GM18951 (cell line): ENCODE measurements around the gene CST8.

Experiments
- POLR2A ChIP-seq: IDR thresholded peaks from 4 replicates; pipeline ENCODE4 v1.6.1; 2011; ENCODE audit warnings: mild to moderate bottlenecking; ENCODE audit not compliant: insufficient read length, insufficient read depth; ENCODE audit errors: extremely low read depth
- in situ Hi-C: fragments of 300-500 bp; cut with MboI; formaldehyde crosslinking; loops from one replicate; pipeline ENCODE4 v1.12.0; 2022; ENCODE audit warnings: low sequenced_read_pairs, mixed read lengths, inconsistent platforms; ENCODE audit not compliant: unreplicated experiment

The CST8 gene

DNA sequence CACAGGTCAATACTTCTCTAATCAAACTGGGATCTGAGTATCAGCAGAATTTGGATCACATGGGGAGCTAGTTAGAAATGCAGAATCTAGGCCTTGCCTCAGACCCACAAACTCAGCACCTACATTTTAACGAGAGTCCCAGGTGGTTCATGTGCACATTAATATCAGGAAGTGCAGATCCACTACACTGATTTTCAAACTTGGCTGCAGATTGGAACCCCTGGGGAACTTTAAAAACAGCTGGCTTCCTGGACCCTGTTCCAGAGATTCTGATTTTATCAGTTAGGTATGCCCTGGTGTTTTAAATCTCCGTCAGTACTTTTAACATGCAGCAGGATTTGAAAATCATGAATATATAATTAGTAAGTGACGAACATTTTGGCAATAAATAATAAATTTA, 1.9 kb upstream of the CST8 start:
- in situ Hi-C loops = no loop called here
- no peak for TF ChIP-seq POLR2A

DNA sequence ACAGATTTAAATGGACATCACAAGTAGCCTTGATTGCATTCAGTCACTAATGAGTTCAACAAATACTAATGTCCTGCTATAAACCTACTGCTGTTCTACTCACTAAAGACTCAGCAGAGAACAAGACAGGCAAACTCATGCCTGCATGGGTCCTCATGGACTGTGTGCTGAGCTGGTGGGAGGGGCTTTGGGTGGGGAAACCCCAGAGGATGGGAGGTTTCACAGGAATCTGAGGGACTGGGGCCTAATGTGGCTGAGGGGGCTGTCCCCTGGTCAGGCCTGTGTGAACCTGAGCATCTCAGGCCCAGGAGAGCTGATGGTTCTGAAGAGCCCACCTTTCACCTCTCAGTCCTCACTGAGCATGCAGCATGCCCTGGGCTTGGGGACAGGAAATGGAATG, 1.4 kb downstream of the CST8 start:
- in situ Hi-C loops = no loop called here
- no peak for TF ChIP-seq POLR2A

DNA sequence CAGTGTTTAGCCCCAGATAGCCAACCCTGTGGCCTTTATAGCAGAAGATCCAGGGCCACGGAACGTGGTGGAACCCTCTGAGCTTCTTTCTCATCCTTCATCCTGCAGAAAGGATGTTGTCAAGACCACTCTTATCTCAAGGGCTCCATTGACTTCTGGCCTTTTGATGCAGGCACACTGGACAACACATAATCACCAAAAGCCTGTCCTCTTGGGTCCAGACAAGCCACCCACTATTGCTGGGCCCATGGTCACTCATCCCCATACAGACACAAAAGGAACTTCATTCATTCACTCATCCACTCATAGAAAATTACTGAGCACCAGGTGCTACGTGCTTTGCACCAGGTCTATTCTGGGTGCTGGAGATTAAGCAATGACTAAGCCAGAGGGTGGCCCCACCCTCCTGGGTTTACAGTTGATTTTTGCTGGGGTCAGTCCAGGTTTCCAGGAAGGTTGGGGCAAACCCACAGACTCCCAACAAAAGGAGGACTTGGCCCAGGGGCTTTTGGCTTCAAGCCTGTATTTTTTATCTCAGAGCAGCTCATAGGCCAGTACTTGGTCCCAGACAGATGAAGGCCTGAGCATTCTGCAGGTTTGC, 2.4 kb downstream of the CST8 start:
- in situ Hi-C loops = no loop called here

DNA sequence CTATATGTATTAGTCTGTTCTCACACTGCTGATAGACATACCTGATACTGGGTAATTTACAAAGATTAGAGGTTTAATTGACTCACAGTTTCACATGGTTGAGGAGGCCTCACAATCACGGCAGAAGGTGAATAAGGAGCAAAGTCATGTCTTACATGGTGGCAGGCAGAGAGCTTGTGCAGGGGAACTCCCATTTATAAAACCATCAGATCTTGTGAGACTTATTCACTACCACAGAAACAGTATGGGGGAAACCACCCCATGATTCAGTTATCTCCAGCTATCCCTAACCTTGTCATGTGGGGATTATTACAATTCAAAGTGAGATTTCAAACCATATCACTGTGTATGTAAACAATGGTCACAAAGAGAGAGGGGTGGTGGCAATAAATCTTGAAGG, 6.6 kb downstream of the CST8 start:
- in situ Hi-C loops = no loop called here
- no peak for TF ChIP-seq POLR2A

More for the DNA sequence above, 2.4 kb downstream of the CST8 start:
- no peak for TF ChIP-seq POLR2A

DNA sequence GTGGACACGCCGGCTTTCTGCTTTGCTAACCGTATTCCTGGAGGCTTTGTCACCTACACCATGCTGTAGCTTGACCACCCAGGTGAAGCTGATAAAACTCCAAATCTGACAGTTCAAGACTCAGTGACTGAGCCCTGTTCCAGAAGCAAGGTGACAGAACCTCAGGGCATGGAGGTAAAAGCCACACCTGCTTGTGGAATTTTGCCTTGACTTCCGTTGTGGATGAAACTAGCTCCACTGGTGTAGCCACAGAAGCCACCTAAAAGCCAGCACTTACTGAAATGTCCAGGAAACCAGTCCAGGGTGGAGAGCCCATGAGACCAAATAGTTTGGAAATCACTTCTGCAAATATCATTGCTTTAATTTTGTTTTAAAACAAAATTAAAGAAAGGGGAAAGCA, 11.0 kb downstream of the CST8 start:
- in situ Hi-C loops = no loop called here
- no peak for TF ChIP-seq POLR2A

DNA sequence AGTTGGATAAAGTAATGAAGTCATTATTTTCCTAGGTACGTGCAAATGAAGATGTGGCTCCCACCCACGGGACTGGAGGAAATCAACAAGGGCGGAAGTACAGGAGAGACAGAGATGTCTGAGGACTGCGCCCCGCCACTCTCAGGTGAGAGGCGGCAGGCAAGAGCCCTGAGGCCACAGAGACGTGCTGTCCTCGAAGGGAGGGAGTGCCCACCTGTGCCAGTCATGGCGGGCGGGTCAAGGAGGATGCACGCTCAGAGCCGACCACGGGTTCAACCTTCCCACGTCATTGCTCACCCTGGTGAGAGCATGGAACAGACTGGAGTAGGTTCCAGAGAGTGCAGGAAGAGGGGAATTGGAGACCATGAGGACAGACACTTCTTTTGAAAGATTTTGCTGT, 12.7 kb downstream of the CST8 start:
- in situ Hi-C loops = no loop called here
- no peak for TF ChIP-seq POLR2A

DNA sequence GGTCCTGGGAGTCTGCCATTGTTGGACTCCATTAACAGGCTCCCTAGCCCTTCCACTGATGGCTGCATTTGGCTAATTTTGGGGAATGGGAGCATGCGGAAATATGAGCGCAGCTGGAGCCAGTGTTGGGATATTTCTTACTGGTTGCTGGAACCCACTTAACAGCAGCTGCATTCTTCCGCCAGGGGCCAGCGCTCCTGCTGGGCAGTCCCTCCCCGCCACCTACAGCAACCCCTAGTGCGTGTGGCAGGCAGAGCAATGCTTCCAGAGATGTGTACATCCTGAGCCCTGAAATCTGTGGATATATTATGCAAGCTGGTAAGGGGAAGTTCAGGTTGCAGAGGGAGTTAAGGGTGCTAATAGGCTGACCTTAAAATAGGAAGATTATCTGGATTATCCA, 16.4 kb downstream of the CST8 start:
- no peak for TF ChIP-seq POLR2A
- in situ Hi-C loops = no loop called here

DNA sequence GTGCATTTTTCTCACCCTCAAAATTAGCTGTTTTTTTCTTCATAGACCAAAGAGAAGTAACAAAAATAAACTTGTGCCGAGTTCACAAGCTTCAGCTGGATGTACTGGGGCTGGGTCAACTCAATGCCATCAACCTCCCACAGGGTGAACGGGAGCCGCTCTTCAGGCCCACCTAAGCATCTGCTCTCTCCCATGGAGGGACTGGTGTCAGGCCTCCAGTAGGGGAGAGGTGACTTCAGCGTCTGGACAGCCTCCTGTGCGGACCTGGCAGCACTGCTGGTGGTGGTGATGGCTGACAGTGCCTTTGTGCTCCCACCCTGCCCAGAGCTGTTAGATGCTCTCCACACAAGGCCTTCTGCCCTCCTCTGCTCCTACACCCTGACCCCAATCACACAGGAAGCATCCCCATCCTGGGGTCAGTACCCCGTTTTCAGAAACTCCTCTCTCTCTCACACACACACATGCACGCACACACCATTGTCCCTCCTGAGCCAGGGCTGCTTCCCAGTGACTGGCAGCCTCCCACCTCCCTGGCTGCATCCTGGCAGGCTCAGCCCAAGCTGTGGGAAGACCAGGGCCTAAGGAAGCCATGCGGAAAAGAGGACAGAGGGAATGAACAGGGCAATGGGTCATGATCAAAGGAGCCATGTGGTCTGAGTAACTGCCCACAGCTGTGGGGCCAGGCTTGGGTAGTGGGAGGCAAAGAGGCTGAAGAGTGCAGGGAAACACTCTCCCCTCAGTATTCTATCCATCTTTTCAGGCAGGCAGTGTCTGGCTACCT, 17.7 kb downstream of the CST8 start:
- TF ChIP-seq POLR2A = no peak
- in situ Hi-C loops = no loop called here

DNA sequence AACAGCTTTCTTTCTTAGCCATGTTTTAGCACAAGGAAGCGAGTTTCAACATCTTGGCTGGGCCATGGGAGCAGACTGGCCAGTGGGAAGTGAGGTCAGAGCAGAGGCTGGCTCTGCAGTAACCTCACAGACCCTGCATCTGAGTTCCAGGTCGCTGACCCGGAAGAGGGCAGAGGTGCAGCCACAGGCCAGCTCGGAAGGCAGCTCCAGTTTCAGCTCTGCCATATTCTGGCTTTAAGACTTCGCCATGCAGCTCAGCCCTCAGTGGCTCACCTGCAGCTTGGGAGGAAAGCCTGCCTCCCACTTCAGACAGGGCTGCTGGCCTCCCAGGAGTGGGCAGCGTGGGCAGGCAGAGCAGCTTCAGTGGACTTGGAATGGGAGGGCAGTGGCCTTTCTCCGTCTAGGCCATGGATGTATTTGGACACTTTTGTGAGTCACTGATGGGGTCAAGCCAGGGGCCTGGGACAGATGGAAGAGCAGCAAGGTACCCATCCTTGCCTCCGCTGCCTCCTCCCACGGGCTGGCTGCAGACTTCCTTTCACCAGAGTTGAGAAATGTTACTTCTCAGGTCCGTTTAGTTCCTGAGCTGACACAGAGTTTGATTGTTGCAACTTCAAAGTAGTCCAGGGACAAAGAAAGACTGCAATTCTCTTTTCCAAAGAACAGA, 18.5 kb downstream of the CST8 start:
- in situ Hi-C loops = no loop called here
- no peak for TF ChIP-seq POLR2A

DNA sequence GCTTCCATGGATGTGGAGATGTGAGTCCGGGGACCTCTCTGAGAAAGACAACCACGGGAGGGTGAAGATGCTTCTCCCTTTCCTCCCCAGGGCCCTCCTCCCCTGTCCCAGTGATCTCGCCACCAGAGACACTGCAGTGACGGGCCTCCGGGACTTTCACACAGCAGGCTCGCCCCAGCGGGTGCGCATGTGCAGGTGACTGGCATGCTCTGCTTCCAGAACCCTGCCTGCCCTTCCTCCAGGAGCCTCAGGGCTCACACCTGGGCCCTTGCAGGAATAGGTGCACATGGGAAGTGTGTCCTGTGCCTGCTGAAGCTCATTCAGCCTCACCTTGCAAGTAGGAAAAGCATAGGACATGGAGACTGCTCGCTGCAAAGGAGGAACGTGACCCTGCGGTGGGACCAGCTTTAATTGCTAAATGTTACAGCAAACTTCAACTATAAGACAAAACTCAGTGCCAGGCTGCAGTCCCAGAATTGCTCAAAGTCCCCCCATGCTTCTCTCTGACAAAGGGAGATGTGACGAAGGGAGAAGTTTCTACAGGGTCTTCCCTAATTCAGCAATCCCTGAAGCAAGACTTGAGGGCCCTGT, 19.2 kb downstream of the CST8 start:
- no peak for TF ChIP-seq POLR2A
- in situ Hi-C loops = no loop called here

DNA sequence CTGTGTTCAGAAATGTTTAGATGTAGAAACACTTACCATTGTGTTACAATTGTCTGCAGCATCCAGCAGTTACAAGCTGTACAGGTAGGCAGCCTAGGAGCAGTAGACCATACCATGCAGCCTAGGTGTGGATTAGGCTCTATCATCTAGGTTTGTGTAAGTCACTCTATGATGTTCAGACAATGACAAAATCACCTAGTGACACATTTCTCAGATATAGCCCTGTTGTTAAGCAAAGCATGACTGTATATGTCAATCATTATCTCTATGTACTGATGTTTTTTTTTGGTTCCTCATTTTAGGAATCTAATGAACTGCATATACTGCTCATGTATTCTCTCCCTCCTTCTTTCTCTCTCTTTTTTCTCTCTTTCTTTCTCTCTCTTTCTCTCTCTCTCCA, 22.2 kb downstream of the CST8 start:
- in situ Hi-C loops = no loop called here
- TF ChIP-seq POLR2A = no peak

DNA sequence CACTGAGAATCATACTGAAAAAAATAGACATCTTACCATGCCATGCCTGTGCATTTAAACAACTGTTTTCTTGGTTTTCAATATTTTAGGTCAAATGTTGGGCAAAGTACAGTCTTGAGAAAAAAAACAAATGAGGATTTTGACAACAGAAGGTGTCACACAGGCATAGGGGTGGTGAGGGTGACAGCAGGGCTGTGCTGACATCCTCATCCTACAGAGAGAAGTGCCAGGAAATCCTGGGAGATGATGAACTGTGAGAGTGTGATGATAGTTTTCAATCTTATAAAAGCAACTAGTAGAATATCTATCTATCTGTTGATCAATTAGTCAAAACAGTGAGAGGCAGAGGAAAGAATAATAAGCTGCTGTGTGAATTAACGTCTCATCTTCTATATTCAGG, 23.9 kb downstream of the CST8 start:
- TF ChIP-seq POLR2A = no peak
- in situ Hi-C loops = no loop called here

DNA sequence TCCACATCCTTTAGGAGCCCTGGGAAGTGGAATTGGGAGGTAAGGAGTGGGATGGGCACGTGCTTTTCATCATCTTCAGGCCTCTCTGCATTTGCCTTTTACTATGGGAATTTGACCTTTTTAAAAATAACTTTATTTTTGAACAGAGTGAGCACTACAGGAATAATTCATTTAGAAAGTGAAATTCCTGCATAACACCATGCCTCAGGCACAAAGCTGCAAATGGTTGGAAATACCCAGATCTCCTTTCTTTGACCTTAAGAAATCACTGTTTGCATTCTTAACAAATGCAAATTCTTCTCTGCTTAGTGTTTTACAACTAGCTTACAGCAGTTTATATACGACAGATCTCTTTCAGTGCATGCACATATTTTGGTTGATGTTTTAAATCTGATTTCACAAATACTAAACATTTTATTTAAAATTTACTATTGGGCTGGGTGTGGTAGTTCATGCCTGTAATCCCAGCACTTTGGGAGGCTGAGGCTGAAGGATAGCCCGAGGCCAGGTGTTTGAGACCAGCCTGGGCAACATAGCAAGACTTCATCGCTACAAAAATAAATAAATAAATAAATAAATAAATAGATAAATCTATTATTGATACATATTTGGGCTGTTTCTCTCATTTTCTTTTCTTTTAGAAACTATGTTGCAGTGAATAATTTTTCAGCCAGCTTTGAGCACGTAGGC, 24.5 kb downstream of the CST8 start:
- TF ChIP-seq POLR2A = no peak
- in situ Hi-C loops = no loop called here
